ENCODE results near the gene RBM4B.

GRCh38 chr11:66680966-66681645, 3.4 kb upstream of the RBM4B start:
- no peak for TF ChIP-seq POLR2AphosphoS5 (IDR thresholded peaks at IDR 0.05)
- no peak for TF ChIP-seq CTCF (IDR thresholded peaks at IDR 0.05)
- TF ChIP-seq POLR2A (IDR thresholded peaks at IDR 0.05; ENCODE audit: low read depth) = no peak
